Caco-2 (cell line): ENCODE results near the gene UNK. TPM values are rescaled to one million over a fixed set of nuclear protein-coding genes. Genes with fewer than 3 reads are reported as not detected.

ENCODE experiments used
- BruUV-seq: library from RNA; stranded (reverse); fragments of 400-500 nt; replicated peaks from 2 replicates; lab custom pipeline; 2021; lab: Mats Ljungman, UMichigan
- CTCF ChIA-PET: fragments of 300-600 bp; sonication (Branson Sonifier 250); formaldehyde crosslinking; loops from one replicate; lab custom pipeline; 2022; ENCODE audit warnings: antibody characterized with exemption; lab: Charles Lee
- POLR2A ChIA-PET: fragments of 300-600 bp; sonication (Branson Sonifier 250); formaldehyde crosslinking; loops from one replicate; lab custom pipeline; 2022; ENCODE audit warnings: antibody characterized with exemption; lab: Charles Lee
- DNase-seq, 2 experiments: peaks; one replicate each; pipeline versions ENCODE4 v3.0.0 to v3.0.0-alpha.2; 2020 to 2022
- H3K27me3 ChIP-seq: replicated peaks from 2 replicates; pipeline ENCODE4 v1.6.0; 2011; ENCODE audit warnings: low read length; ENCODE audit not compliant: control insufficient read depth, insufficient read depth
- H3K36me3 ChIP-seq: 2 replicates; pipeline ENCODE4 v1.5.1; 2011; ENCODE audit warnings: low read length; ENCODE audit not compliant: control insufficient read depth, insufficient read depth
- H3K4me1 ChIP-seq: fragments of 250-450 bp; sonication (Bioruptor Pico); 2 replicates; pipeline ENCODE4 v1.5.1; 2020; ENCODE audit warnings: mild to moderate bottlenecking
- H3K4me3 ChIP-seq: 2 replicates; pipeline ENCODE4 v1.5.1; 2011; ENCODE audit warnings: low read depth, mild to moderate bottlenecking, control low read depth, low read length
- H3K9me3 ChIP-seq: fragments of 250-450 bp; sonication (Bioruptor Pico); 2 replicates; pipeline ENCODE4 v1.5.1; 2020; ENCODE audit warnings: mild to moderate bottlenecking, moderate library complexity
- H3K27ac Mint-ChIP-seq: one replicate; pipeline ENCODE4 v1.8.0; 2022; ENCODE audit warnings: mixed read lengths; ENCODE audit not compliant: unreplicated experiment
- H3K27me3 Mint-ChIP-seq: one replicate; pipeline ENCODE4 v1.8.0; 2022; ENCODE audit warnings: mixed read lengths; ENCODE audit not compliant: insufficient read depth, unreplicated experiment
- H3K36me3 Mint-ChIP-seq: one replicate; pipeline ENCODE4 v1.8.0; 2022; ENCODE audit warnings: mild to moderate bottlenecking, mixed read lengths; ENCODE audit not compliant: insufficient read depth, unreplicated experiment
- H3K4me1 Mint-ChIP-seq: one replicate; pipeline ENCODE4 v1.8.0; 2022; ENCODE audit warnings: low read depth, mixed read lengths; ENCODE audit not compliant: unreplicated experiment
- H3K4me3 Mint-ChIP-seq: one replicate; pipeline ENCODE4 v1.8.0; 2022; ENCODE audit warnings: mild to moderate bottlenecking, moderate library complexity, mixed read lengths; ENCODE audit not compliant: unreplicated experiment
- H3K9me3 Mint-ChIP-seq: one replicate; pipeline ENCODE4 v1.8.0; 2022; ENCODE audit warnings: mixed read lengths; ENCODE audit not compliant: unreplicated experiment
- intact Hi-C: fragments of 100-400 bp; cut with micrococcal nuclease; formaldehyde crosslinking; loops from one replicate; pipeline ENCODE4 v1.10.0; 2022; ENCODE audit not compliant: unreplicated experiment
- microRNA-seq: library from miRNA; unstranded; fragments of <30 nt; microRNA quantifications from one replicate; pipeline ENCODE4 v1.2.0, GENCODE V29; 2022
- total RNA-seq: library from RNA; stranded (reverse); gene quantifications from 2 replicates; pipeline ENCODE4 v1.2.3, GENCODE V29; 2022
- TF ChIP-seq, protein P1 (sequence below), 2 experiments: fragments of 200-600 bp in 1 of 2; IDR thresholded peaks; 1 replicate in 1 of 2; 2 replicates in 1 of 2; pipeline versions ENCODE4 v1.5.1 to v1.8.0; 2011 to 2022; ENCODE audit warnings: antibody characterized with exemption in 1 of 2, control low read depth in 1 of 2, inconsistent platforms in 1 of 2, low read depth in 1 of 2, low read length in 1 of 2, mild to moderate bottlenecking in 1 of 2, moderate library complexity in 1 of 2; ENCODE audit not compliant: insufficient read depth in 1 of 2, severe bottlenecking in 1 of 2, unreplicated experiment in 1 of 2

UNK gene
- total RNA-seq, 1 experiment from 2014 or later: 33.3 TPM

DNA sequence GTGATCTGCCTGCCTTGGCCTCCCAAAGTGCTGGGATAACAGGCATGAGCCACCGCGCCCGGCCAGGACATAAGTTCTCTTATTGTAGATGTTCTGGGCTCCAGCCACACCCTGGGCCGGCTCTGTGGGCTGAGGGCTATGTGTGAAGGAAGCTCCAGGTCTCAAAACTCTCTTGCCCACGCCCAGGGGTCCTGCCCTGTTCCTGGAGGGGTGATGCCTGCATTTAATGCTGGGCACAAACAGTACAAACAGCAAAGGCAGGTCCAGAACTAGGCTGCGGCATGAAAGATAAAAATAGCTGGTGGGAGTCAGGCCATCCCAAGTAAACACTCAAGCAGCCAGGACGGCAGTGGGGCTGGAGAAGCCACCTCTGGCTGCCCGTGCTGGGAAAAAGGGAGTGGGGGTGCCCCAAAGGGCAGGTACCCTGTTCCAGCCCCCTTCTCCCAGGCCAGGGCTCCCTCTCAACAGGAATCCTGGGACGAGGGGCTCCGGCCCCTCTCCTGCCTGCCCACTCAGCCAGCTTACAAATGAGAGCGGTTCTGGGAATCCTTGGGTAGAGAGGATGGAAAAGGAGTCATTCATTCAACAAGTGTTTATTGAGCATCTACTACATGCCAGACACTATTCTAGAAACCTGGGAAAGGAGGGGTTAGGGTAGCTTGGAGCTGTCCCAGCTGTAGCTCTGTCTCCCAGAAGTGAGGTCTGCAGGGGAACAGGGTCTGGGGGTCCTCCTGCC, 89.1 kb downstream of the UNK start:
- DNase-seq: no peak
- H3K27me3 ChIP-seq: no peaks in the 10 kb centered on the region
- Mint-ChIP-seq H3K27ac (no peak overlapping the region), H3K4me1 (peaks cover 12% of the 10 kb centered on the region), H3K27me3 (no peaks in the 10 kb centered on the region), H3K9me3 (no peaks in the 10 kb centered on the region), H3K4me3 (no peak overlapping the region), H3K36me3 (no peaks in the 10 kb centered on the region)
- POLR2A ChIA-PET: interaction anchor here (0.6 to 0.9 kb wide), 2 partner anchors 94 to 265 kb away, joined by 3 to 6 read pairs; no protein-coding TSS in a partner anchor
- CTCF ChIA-PET: no interaction called here
- TF ChIP-seq, protein P1, sequence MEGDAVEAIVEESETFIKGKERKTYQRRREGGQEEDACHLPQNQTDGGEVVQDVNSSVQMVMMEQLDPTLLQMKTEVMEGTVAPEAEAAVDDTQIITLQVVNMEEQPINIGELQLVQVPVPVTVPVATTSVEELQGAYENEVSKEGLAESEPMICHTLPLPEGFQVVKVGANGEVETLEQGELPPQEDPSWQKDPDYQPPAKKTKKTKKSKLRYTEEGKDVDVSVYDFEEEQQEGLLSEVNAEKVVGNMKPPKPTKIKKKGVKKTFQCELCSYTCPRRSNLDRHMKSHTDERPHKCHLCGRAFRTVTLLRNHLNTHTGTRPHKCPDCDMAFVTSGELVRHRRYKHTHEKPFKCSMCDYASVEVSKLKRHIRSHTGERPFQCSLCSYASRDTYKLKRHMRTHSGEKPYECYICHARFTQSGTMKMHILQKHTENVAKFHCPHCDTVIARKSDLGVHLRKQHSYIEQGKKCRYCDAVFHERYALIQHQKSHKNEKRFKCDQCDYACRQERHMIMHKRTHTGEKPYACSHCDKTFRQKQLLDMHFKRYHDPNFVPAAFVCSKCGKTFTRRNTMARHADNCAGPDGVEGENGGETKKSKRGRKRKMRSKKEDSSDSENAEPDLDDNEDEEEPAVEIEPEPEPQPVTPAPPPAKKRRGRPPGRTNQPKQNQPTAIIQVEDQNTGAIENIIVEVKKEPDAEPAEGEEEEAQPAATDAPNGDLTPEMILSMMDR (IDR thresholded peaks at IDR 0.05; ENCODE audit: insufficient read depth in 1 of 2, low read depth in 1 of 2, low read length in 1 of 2, severe bottlenecking in 1 of 2, unreplicated experiment in 1 of 2): no peak
- no TSS peak for BruUV-seq
- no peak overlapping the region for H3K4me3 ChIP-seq
- peaks cover 22% of the 10 kb centered on the region for H3K4me1 ChIP-seq
- intact Hi-C loops: no loop called here
- no peaks in the 10 kb centered on the region for H3K36me3 ChIP-seq
- H3K9me3 ChIP-seq: no peaks in the 10 kb centered on the region

- intact Hi-C loops: no loop called here
- no peak overlapping the region for H3K4me3 ChIP-seq
Measured at GRCh38 chr17:75874323-75875181, 89.9 kb downstream of the UNK start.

More at GRCh38 chr17:75874323-75875181, 89.9 kb downstream of the UNK start:
- H3K4me3 Mint-ChIP-seq: no peak overlapping the region
- no peaks in the 10 kb centered on the region for H3K36me3 ChIP-seq
- H3K9me3 Mint-ChIP-seq: no peaks in the 10 kb centered on the region
- no peaks in the 10 kb centered on the region for H3K9me3 ChIP-seq
- H3K36me3 Mint-ChIP-seq: no peaks in the 10 kb centered on the region
- H3K27me3 Mint-ChIP-seq: no peaks in the 10 kb centered on the region
- POLR2A ChIA-PET: interaction anchor here (0.9 kb wide), 1 partner anchor 94 kb away, joined by 3 read pairs; no protein-coding TSS in a partner anchor
- H3K4me1 ChIP-seq: peaks cover 22% of the 10 kb centered on the region
- DNase-seq: no peak
- BruUV-seq: no TSS peak
- no peaks in the 10 kb centered on the region for H3K27me3 ChIP-seq
- TF ChIP-seq, protein P1 (IDR thresholded peaks at IDR 0.05; ENCODE audit: insufficient read depth in 1 of 2, low read depth in 1 of 2, low read length in 1 of 2, severe bottlenecking in 1 of 2, unreplicated experiment in 1 of 2): no peak
- H3K27ac Mint-ChIP-seq: no peak overlapping the region
- CTCF ChIA-PET: no interaction called here
- H3K4me1 Mint-ChIP-seq: peaks cover 12% of the 10 kb centered on the region

Small RNA genes within 50 kb of the gene (microRNA-seq; reads per million reads assigned to microRNA genes)
- not detected for gene MIR4738

Other genes with a start within 250 kb of the UNK start
- gene MYO15B, start 197.0 kb upstream of the UNK start, total RNA-seq: 12.3 and 24.4 TPM in 2 replicates
- gene SMIM5, start 151.4 kb upstream of the UNK start, total RNA-seq: 0.20 TPM in 1 of 2 replicates, not detected in the other
- 67.0 and 67.7 TPM in 2 replicates for gene RECQL5, start 117.7 kb upstream of the UNK start, total RNA-seq
- 119 and 126 TPM in 2 replicates for gene SAP30BP, start 117.5 kb upstream of the UNK start, total RNA-seq
- gene ITGB4, start 63.3 kb upstream of the UNK start, total RNA-seq: 50.8 and 55.4 TPM in 2 replicates
- 41.1 and 45.0 TPM in 2 replicates for gene GALK1, start 19.6 kb upstream of the UNK start, total RNA-seq
- 5.5 and 9.0 TPM in 2 replicates for gene UNC13D, start 59.6 kb downstream of the UNK start, total RNA-seq
- 66.6 and 72.3 TPM in 2 replicates for gene WBP2, start 70.5 kb downstream of the UNK start, total RNA-seq
- gene TRIM47, start 93.8 kb downstream of the UNK start, total RNA-seq: 2.0 and 2.5 TPM in 2 replicates
- gene TRIM65, start 112.1 kb downstream of the UNK start, total RNA-seq: 23.1 and 25.2 TPM in 2 replicates
- 157 and 163 TPM in 2 replicates for gene MRPL38, start 120.1 kb downstream of the UNK start, total RNA-seq
- gene FBF1, start 156.2 kb downstream of the UNK start, total RNA-seq: 13.9 and 14.1 TPM in 2 replicates
- gene ACOX1, start 194.4 kb downstream of the UNK start, total RNA-seq: 43.7 and 48.3 TPM in 2 replicates
- gene TEN1, start 194.4 kb downstream of the UNK start, total RNA-seq: 19.1 and 20.3 TPM in 2 replicates
- gene CDK3, start 216.0 kb downstream of the UNK start, total RNA-seq: 5.2 and 6.8 TPM in 2 replicates
- gene EVPL, start 242.5 kb downstream of the UNK start, total RNA-seq: 0.16 and 0.46 TPM in 2 replicates